Suppressor macrophage (primary cell): ENCODE measurements around the gene PLXNA1.

Experiments
- DNase-seq, 4 experiments: peaks; one replicate each; pipeline ENCODE4 v3.0.0-alpha.2; 2020 to 2022

The PLXNA1 gene

GRCh38 chr3:126988451-126989021 lies 5.6 kb downstream of the PLXNA1 start:
- DNase-seq = no peak

GRCh38 chr3:126989316-126990023 lies 6.6 kb downstream of the PLXNA1 start:
- no peak for DNase-seq

- no peak for DNase-seq
Observed at GRCh38 chr3:126990024-126990700, 7.2 kb downstream of the PLXNA1 start.

GRCh38 chr3:126990890-126991289 lies 8.0 kb downstream of the PLXNA1 start:
- no peak for DNase-seq

- no peak for DNase-seq
Observed at GRCh38 chr3:126991366-126992200, 8.7 kb downstream of the PLXNA1 start.

- no peak for DNase-seq
Observed at GRCh38 chr3:126992216-126992615, 9.3 kb downstream of the PLXNA1 start.

- no peak for DNase-seq
Observed at GRCh38 chr3:126992776-126993175, 9.9 kb downstream of the PLXNA1 start.

GRCh38 chr3:126993436-126993835 lies 10.5 kb downstream of the PLXNA1 start:
- DNase-seq = no peak

GRCh38 chr3:126994661-126995245 lies 11.8 kb downstream of the PLXNA1 start:
- no peak for DNase-seq

GRCh38 chr3:126995254-126995780 lies 12.4 kb downstream of the PLXNA1 start:
- no peak for DNase-seq

GRCh38 chr3:126995926-126996512 lies 13.1 kb downstream of the PLXNA1 start:
- DNase-seq = no peak

- DNase-seq = no peak
Observed at GRCh38 chr3:126996905-126997304, 14.0 kb downstream of the PLXNA1 start.

- no peak for DNase-seq
Observed at GRCh38 chr3:126997455-126998038, 14.6 kb downstream of the PLXNA1 start.

- no peak for DNase-seq
Observed at GRCh38 chr3:126998320-126998719, 15.4 kb downstream of the PLXNA1 start.

GRCh38 chr3:126998728-126999127 lies 15.8 kb downstream of the PLXNA1 start:
- DNase-seq = no peak

- DNase-seq = no peak
Observed at GRCh38 chr3:126999383-126999782, 16.5 kb downstream of the PLXNA1 start.

GRCh38 chr3:127000119-127000518 lies 17.2 kb downstream of the PLXNA1 start:
- no peak for DNase-seq

GRCh38 chr3:127000761-127001160 lies 17.8 kb downstream of the PLXNA1 start:
- no peak for DNase-seq

GRCh38 chr3:127001486-127002194 lies 18.7 kb downstream of the PLXNA1 start:
- DNase-seq = no peak

GRCh38 chr3:127002195-127003174 lies 19.6 kb downstream of the PLXNA1 start:
- DNase-seq = no peak
